Measurements from ENCODE around the gene FOXD4L1. TPM values are rescaled to one million over a fixed set of nuclear protein-coding genes. Genes with fewer than 3 reads are reported as not detected.
"Not testable (repeated sequence)": the region's sequence is repeated elsewhere in the genome, so short reads cannot be mapped to it uniquely, and the experiment has no call there.

The FOXD4L1 gene
- 0.23 and 0.52 TPM in 2 replicates for total RNA-seq
- long read RNA-seq, result 0 reads

- not testable (repeated sequence) for H3K36me3 Mint-ChIP-seq (ENCODE audit: low read depth); H3K27ac Mint-ChIP-seq (ENCODE audit: unreplicated experiment); H3K4me1 Mint-ChIP-seq; H3K9me3 Mint-ChIP-seq; H3K4me3 Mint-ChIP-seq; DNase-seq (ENCODE audit: low read depth, low spot score)
- peaks cover 51% of the 10 kb centered on the region for H3K27me3 Mint-ChIP-seq (ENCODE audit: low read depth)
Measured at GRCh38 chr2:113498365-113498764, at the start of gene FOXD4L1. Gene FOXD4L1, plus strand, starts transcription at chr2:113498665. Its CDS starts 592 bp downstream, at chr2:113499257.

GRCh38 chr2:113465770-113466169 lies 32.7 kb upstream of the FOXD4L1 start:
- not testable (repeated sequence) for DNase-seq (ENCODE audit: low read depth, low spot score); H3K4me3 Mint-ChIP-seq; H3K36me3 Mint-ChIP-seq (ENCODE audit: low read depth); H3K27me3 Mint-ChIP-seq (ENCODE audit: low read depth); H3K9me3 Mint-ChIP-seq; H3K4me1 Mint-ChIP-seq; H3K27ac Mint-ChIP-seq (ENCODE audit: unreplicated experiment)

DNA sequence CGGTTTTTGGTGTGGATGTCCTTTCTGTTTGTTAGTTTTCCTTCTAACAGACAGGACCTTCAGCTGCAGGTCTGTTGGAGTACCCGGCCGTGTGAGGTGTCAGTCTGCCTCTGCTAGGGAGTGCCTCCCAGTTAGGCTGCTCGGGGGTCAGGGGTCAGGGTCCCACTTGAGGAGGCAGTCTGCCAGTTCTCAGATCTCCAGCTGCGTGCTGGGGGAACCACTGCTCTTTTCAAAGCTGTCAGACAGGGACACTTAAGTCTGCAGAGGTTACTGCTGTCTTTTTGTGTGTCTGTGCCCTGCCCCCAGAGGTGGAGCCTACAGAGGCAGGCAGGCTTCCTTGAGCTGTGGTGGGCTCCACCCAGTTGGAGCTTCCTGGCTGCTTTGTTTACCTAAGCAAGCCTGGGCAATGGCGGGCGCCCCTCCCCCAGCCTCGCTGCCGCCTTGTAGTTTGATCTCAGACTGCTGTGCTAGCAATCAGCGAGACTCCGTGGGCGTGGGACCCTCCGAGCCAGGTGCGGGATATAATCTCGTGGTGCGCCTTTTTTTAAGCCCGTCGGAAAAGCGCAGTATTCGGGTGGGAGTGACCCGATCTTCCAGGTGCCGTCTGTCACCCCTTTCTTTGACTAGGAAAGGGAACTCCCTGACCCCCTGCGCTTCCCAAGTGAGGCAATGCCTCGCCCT lies 21.6 kb upstream of the FOXD4L1 start:
- peak overlapping the region; percentile 67 for H3K27ac Mint-ChIP-seq (ENCODE audit: unreplicated experiment)
- H3K9me3 Mint-ChIP-seq; H3K4me1 Mint-ChIP-seq; H3K36me3 Mint-ChIP-seq (ENCODE audit: low read depth); H3K27me3 Mint-ChIP-seq (ENCODE audit: low read depth); H3K4me3 Mint-ChIP-seq; DNase-seq (ENCODE audit: low read depth, low spot score): not testable (repeated sequence)

DNA sequence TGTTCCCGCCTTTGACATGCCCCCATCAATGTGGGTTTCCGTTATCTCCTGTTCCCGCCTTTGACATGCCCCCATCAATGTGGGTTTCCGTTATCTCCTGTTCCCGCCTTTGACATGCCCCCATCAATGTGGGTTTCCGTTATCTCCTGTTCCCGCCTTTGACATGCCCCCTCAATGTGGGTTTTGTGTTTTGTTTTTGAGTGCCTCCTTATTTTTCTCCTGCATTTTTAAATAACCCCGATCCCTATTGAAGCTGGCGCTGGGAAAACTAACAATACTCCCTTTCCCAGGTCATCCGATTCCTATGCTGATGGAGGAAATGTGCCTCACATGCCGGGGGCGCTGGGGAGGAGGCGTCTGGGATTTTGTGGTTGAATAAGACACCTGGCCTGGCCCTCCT lies 1.9 kb upstream of the FOXD4L1 start:
- H3K36me3 Mint-ChIP-seq (ENCODE audit: low read depth); DNase-seq (ENCODE audit: low read depth, low spot score); H3K4me3 Mint-ChIP-seq; H3K9me3 Mint-ChIP-seq; H3K4me1 Mint-ChIP-seq; H3K27ac Mint-ChIP-seq (ENCODE audit: unreplicated experiment): not testable (repeated sequence)
- peaks cover 36% of the 10 kb centered on the region for H3K27me3 Mint-ChIP-seq (ENCODE audit: low read depth)

- not testable (repeated sequence) for H3K27ac Mint-ChIP-seq (ENCODE audit: unreplicated experiment); H3K4me3 Mint-ChIP-seq; H3K36me3 Mint-ChIP-seq (ENCODE audit: low read depth); DNase-seq (ENCODE audit: low read depth, low spot score); H3K9me3 Mint-ChIP-seq; H3K4me1 Mint-ChIP-seq
- peaks cover 55% of the 10 kb centered on the region for H3K27me3 Mint-ChIP-seq (ENCODE audit: low read depth)
Measured at GRCh38 chr2:113499019-113499885, 787 bp downstream of the FOXD4L1 start.

DNA sequence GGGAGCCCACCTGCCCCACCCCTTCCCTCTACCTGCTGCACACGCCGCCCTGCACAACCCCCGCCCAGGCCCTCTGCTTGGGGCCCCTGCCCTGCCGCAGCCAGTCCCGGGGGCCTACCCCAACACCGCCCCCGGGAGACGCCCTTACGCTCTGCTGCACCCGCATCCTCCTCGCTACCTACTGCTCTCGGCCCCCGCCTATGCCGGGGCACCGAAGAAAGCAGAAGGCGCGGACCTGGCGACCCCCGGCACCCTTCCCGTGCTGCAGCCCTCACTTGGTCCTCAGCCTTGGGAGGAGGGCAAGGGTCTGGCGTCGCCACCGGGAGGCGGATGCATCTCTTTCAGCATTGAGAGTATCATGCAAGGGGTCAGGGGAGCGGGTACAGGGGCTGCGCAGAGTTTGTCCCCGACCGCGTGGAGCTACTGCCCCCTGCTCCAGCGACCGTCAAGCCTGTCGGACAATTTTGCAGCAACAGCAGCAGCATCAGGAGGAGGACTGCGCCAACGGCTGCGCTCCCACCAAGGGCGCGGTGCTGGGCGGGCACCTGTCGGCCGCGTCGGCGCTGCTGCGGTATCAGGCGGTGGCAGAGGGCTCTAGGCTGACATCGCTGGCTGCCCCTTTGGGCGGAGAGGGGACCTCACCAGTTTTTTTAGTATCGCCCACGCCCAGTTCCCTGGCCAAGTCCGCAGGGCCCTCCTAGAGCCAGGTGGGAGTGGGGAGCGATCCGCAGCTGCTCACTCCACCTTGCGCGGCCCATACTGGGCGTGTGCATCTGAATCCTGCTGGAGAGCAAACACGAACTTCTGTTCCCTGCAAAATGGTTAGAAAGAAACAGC lies 1.6 kb downstream of the FOXD4L1 start:
- not testable (repeated sequence) for H3K4me3 Mint-ChIP-seq; H3K27ac Mint-ChIP-seq (ENCODE audit: unreplicated experiment); H3K4me1 Mint-ChIP-seq; H3K36me3 Mint-ChIP-seq (ENCODE audit: low read depth); DNase-seq (ENCODE audit: low read depth, low spot score); H3K9me3 Mint-ChIP-seq
- peaks cover 60% of the 10 kb centered on the region for H3K27me3 Mint-ChIP-seq (ENCODE audit: low read depth)

DNA sequence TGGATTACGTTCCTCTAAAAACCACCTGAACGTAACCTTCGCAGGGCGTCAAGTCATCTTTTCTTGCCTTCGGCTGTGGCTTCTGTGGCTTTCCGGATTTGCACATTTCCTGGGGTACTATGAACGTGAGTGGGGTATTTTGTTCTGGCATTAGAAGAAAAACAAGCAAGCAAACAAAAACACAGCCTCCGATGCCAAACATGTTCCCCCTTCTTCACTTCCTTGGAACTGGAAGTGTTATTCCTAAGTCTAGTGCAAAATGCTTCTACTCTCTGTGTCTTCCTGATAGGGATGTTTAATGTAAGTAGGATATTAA lies 2.2 kb downstream of the FOXD4L1 start:
- not testable (repeated sequence) for H3K9me3 Mint-ChIP-seq; H3K4me1 Mint-ChIP-seq; H3K4me3 Mint-ChIP-seq; DNase-seq (ENCODE audit: low read depth, low spot score); H3K27ac Mint-ChIP-seq (ENCODE audit: unreplicated experiment); H3K36me3 Mint-ChIP-seq (ENCODE audit: low read depth)
- H3K27me3 Mint-ChIP-seq (ENCODE audit: low read depth), result peaks cover 62% of the 10 kb centered on the region

DNA sequence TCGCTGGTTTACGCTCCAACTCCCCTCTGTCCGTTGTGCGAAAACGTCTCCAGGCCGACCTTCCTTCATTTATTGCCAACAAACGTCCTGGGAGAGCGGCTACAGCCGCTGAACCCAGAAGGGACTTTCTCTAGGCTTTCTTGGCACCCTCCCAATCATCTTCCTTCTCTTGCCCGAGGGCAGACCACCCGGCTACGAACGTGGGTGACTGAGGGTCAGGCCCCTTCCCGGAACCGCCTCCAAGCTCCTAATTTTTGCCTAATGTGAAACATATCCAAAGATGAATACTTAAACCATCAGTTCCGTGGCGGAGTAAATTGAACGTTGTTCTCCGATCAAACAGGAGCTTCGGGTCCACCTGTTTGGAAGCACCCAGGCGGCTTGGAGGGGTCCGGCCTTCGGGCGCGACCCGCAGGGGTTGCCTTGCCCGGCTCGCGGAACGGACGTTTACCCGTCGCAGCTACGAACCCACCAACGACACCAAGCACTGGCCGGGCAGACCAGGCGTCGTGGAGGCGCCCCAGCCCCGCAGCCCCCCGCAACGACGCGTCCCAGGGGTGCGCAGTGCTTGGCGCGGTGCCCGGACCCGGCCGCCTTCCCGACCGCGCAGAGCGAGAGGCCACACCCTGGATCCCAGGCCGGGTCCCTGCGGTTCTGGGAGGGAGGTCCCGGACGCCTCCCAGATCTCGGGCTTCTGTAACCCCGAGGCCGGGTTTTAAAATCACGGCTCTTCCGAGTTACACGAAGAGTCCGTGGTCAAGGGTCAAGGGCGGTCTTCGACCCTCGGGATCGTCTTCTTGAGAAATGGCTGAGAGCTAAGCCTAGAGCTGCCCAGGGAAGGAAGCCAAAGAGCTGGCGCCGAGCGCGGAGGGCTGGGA lies 4.0 kb downstream of the FOXD4L1 start:
- peaks cover 69% of the 10 kb centered on the region for H3K27me3 Mint-ChIP-seq (ENCODE audit: low read depth)
- not testable (repeated sequence) for H3K9me3 Mint-ChIP-seq; DNase-seq (ENCODE audit: low read depth, low spot score); H3K4me1 Mint-ChIP-seq; H3K36me3 Mint-ChIP-seq (ENCODE audit: low read depth); H3K4me3 Mint-ChIP-seq; H3K27ac Mint-ChIP-seq (ENCODE audit: unreplicated experiment)

- Mint-ChIP-seq H3K27me3 (ENCODE audit: low read depth) (peaks cover 70% of the 10 kb centered on the region), H3K4me3 (peak overlapping the region; percentile 47)
- not testable (repeated sequence) for DNase-seq (ENCODE audit: low read depth, low spot score); H3K9me3 Mint-ChIP-seq; H3K4me1 Mint-ChIP-seq; H3K36me3 Mint-ChIP-seq (ENCODE audit: low read depth); H3K27ac Mint-ChIP-seq (ENCODE audit: unreplicated experiment)
Measured at GRCh38 chr2:113503094-113504042, 4.9 kb downstream of the FOXD4L1 start.

DNA sequence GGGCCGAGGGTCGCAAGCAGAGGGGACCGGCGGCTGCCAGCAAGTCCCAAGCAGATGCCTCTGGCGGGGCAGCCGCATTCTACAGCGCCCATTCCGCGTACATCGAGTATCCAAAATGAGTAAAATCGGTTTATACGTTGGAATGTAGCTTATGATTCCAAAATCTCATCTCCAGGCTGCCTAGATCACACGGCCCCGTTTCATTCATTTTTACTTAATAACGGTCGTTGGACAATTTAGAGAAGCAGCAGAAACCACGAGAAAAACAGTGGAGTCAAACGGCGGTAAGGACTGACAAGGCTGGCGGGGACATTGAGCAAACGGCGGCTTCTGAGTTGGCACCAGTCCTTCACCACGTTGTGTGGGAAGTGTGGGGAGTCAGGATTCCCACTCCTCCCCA lies 5.6 kb downstream of the FOXD4L1 start:
- not testable (repeated sequence) for H3K4me1 Mint-ChIP-seq; H3K9me3 Mint-ChIP-seq; H3K36me3 Mint-ChIP-seq (ENCODE audit: low read depth); H3K27ac Mint-ChIP-seq (ENCODE audit: unreplicated experiment); DNase-seq (ENCODE audit: low read depth, low spot score)
- H3K27me3 Mint-ChIP-seq (ENCODE audit: low read depth), result peaks cover 70% of the 10 kb centered on the region
- peak overlapping the region; percentile 23 for H3K4me3 Mint-ChIP-seq

DNA sequence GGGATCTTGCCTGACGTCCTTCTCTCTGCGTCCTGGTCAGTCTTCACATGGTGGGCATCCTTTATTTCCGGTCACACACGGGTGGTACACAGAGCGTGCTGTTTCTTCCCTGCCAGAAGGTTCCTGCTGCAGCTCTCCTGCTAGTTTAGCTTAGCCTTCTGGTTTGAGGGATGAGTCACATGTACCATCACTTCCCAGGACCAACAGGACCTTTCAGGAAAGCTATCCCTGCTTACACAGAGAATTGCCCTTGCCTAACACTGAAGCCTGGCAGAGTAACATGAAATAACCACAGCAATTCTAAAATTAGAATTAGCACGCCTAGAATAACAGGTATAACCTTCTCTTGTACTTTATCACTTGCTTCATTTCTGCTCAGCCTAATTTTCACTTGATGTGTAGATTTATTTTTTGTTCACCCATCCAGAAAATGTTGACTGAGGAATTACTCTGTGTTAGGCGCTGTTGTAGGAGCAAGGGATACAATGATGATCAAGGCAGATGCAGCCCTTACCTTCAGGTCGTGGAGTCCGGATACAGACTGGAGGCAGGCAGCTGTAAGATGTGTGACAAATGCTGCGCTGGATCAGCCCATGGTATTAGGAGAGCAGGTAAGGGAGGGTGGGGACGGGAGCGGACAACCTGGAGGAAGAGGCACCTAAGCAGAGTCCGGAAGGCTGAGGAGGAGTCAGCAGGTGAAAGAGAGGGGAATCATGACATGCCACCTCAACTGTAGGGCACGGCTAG lies 9.1 kb downstream of the FOXD4L1 start:
- not testable (repeated sequence) for H3K9me3 Mint-ChIP-seq; DNase-seq (ENCODE audit: low read depth, low spot score); H3K4me1 Mint-ChIP-seq; H3K4me3 Mint-ChIP-seq; H3K27ac Mint-ChIP-seq (ENCODE audit: unreplicated experiment); H3K36me3 Mint-ChIP-seq (ENCODE audit: low read depth)
- peaks cover 64% of the 10 kb centered on the region for H3K27me3 Mint-ChIP-seq (ENCODE audit: low read depth)

Data from neural crest cell (in vitro differentiated cells).